HT-29 (cell line): ENCODE measurements around the gene TNRC6C. TPM values are rescaled to one million over a fixed set of nuclear protein-coding genes. Genes with fewer than 3 reads are reported as not detected.
"Not testable (repeated sequence)": the region's sequence is repeated elsewhere in the genome, so short reads cannot be mapped to it uniquely, and the experiment has no call there.

ENCODE experiments used
- DNase-seq: peaks from one replicate; pipeline ENCODE4 v3.0.0-alpha.2; 2015; ENCODE audit warnings: low spot score
- total RNA-seq: library from RNA; depleted of rRNA; stranded (reverse); fragments of >200 nt; shearing (Covaris generic); gene quantifications from 2 replicates; pipeline ENCODE4 v1.2.3, GENCODE V29; 2014

Gene TNRC6C
- total RNA-seq, 1 experiment from 2014 or later: 7.2 TPM

GRCh38 chr17:78082355-78082872, 123.9 kb downstream of the TNRC6C start:
- DNase-seq: not testable (repeated sequence)

GRCh38 chr17:78082988-78083387, 124.5 kb downstream of the TNRC6C start:
- no peak for DNase-seq

GRCh38 chr17:78086740-78087139, 128.2 kb downstream of the TNRC6C start:
- DNase-seq: no peak

- DNase-seq: no peak
These were observed 130.0 kb downstream of the TNRC6C start for GRCh38 chr17:78088529-78088928.

- no peak for DNase-seq
These were observed 131.2 kb downstream of the TNRC6C start for GRCh38 chr17:78089576-78090281.

- DNase-seq: no peak
These were observed 134.4 kb downstream of the TNRC6C start for GRCh38 chr17:78092794-78093324.

GRCh38 chr17:78095035-78095434, 136.5 kb downstream of the TNRC6C start:
- DNase-seq: no peak

GRCh38 chr17:78096093-78096492, 137.6 kb downstream of the TNRC6C start:
- DNase-seq: no peak

GRCh38 chr17:78101112-78101511, 142.6 kb downstream of the TNRC6C start:
- no peak for DNase-seq

GRCh38 chr17:78101542-78101941, 143.0 kb downstream of the TNRC6C start:
- no peak for DNase-seq

- no peak for DNase-seq
These were observed 144.8 kb downstream of the TNRC6C start for GRCh38 chr17:78103311-78103710.

- DNase-seq: no peak
These were observed 146.0 kb downstream of the TNRC6C start for GRCh38 chr17:78104540-78104941.

- DNase-seq: no peak
These were observed 146.6 kb downstream of the TNRC6C start for GRCh38 chr17:78105101-78105500.

GRCh38 chr17:78105551-78105950, 147.0 kb downstream of the TNRC6C start:
- no peak for DNase-seq

GRCh38 chr17:78106211-78106610, 147.7 kb downstream of the TNRC6C start:
- no peak for DNase-seq

GRCh38 chr17:78107457-78107856, 149.0 kb downstream of the TNRC6C start:
- DNase-seq: no peak

- DNase-seq: no peak
These were observed 149.6 kb downstream of the TNRC6C start for GRCh38 chr17:78107976-78108725.

- no peak for DNase-seq
These were observed 150.4 kb downstream of the TNRC6C start for GRCh38 chr17:78108726-78109488.

- DNase-seq: no peak
These were observed 150.9 kb downstream of the TNRC6C start for GRCh38 chr17:78109489-78109761.

- DNase-seq: no peak
These were observed 152.0 kb downstream of the TNRC6C start for GRCh38 chr17:78110363-78111015.

- no peak for DNase-seq
These were observed 152.7 kb downstream of the TNRC6C start for GRCh38 chr17:78111016-78111726.
